ENCODE results near the gene RPL3. TPM values are rescaled to one million over a fixed set of nuclear protein-coding genes. Genes with fewer than 3 reads are reported as not detected.
"Not testable (repeated sequence)": the region's sequence is repeated elsewhere in the genome, so short reads cannot be mapped to it uniquely, and the experiment has no call there.

RPL3 gene
- total RNA-seq, 2 experiments from 2014 or later: 1,927 to 2,015 TPM

- peaks cover 2% of the 10 kb centered on the region for H3K27me3 Mint-ChIP-seq
- peaks cover 30% of the 10 kb centered on the region for H3K4me1 Mint-ChIP-seq
- no peaks in the 10 kb centered on the region for H3K36me3 Mint-ChIP-seq
- peak; percentile 76 for DNase-seq
- POLR2A ChIA-PET: interaction anchor here (0.5 to 3.3 kb wide), 6 partner anchors 31 to 311 kb away, joined by 3 to 39 read pairs (median 6); partner anchors contain the start of genes ATF4, RPL3 and TAB1
- H3K9me3 Mint-ChIP-seq: no peaks in the 10 kb centered on the region
- peak overlapping the region; percentile 91 for H3K27ac Mint-ChIP-seq
- peak overlapping the region; percentile 82 for H3K4me3 Mint-ChIP-seq
- ATAC-seq (ENCODE audit: low read depth): peak; percentile 28
These were observed 30.1 kb upstream of the RPL3 start for GRCh38 chr22:39349506-39349966.

GRCh38 chr22:39348909-39349505 lies 29.6 kb upstream of the RPL3 start:
- H3K36me3 Mint-ChIP-seq: no peaks in the 10 kb centered on the region
- H3K9me3 Mint-ChIP-seq: no peaks in the 10 kb centered on the region
- peak overlapping the region; percentile 82 for H3K4me3 Mint-ChIP-seq
- DNase-seq (peak; percentile 38), ATAC-seq (ENCODE audit: low read depth) (no peak)
- H3K27me3 Mint-ChIP-seq: peaks cover 2% of the 10 kb centered on the region
- peaks cover 30% of the 10 kb centered on the region for H3K4me1 Mint-ChIP-seq
- POLR2A ChIA-PET: interaction anchor here (0.5 to 3.3 kb wide), 5 partner anchors 27 to 311 kb away, joined by 3 to 39 read pairs (median 5); partner anchors contain the start of genes ATF4, RPL3 and TAB1
- H3K27ac Mint-ChIP-seq: peak overlapping the region; percentile 91

- H3K27me3 Mint-ChIP-seq: peaks cover 7% of the 10 kb centered on the region
- no peak overlapping the region for H3K4me3 Mint-ChIP-seq
- POLR2A ChIA-PET: interaction anchor here (2.7 kb wide), 1 partner anchor 26 kb away, joined by 13 read pairs; the partner anchor contains the start of gene RPL3
- H3K9me3 Mint-ChIP-seq: no peaks in the 10 kb centered on the region
- DNase-seq: no peak
- no peak overlapping the region for H3K27ac Mint-ChIP-seq
- H3K36me3 Mint-ChIP-seq: no peaks in the 10 kb centered on the region
- no peak for ATAC-seq (ENCODE audit: low read depth)
- H3K4me1 Mint-ChIP-seq: peaks cover 10% of the 10 kb centered on the region
These were observed 25.8 kb upstream of the RPL3 start for GRCh38 chr22:39345231-39345630.

DNA sequence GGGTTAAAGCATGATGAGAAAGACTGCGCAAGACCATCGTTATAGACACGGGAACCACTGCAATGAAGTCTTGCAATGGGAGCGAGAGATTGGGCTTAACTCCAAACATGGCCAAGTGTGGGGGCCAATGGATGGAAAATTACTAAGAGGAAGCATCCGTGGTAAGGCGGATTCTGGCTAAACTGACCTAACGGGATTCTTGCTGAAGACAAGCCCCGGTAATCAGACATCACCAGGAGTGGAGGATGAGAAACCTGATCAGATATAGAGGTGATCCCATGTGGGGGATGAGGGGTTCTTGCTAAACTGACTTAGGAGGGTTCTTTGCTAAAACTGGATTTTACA lies 24.6 kb upstream of the RPL3 start:
- ATAC-seq (ENCODE audit: low read depth) (no peak), DNase-seq (no peak)
- POLR2A ChIA-PET: interaction anchor here (2.3 to 2.7 kb wide), 2 partner anchors 25 to 176 kb away, joined by 6 to 13 read pairs; partner anchors contain the start of genes ATF4 and RPL3
- no peaks in the 10 kb centered on the region for H3K36me3 Mint-ChIP-seq
- no peak overlapping the region for H3K27ac Mint-ChIP-seq
- H3K9me3 Mint-ChIP-seq: no peaks in the 10 kb centered on the region
- H3K4me3 Mint-ChIP-seq: no peak overlapping the region
- peaks cover 5% of the 10 kb centered on the region for H3K4me1 Mint-ChIP-seq
- peaks cover 9% of the 10 kb centered on the region for H3K27me3 Mint-ChIP-seq

- Mint-ChIP-seq H3K4me1 (peaks cover 4% of the 10 kb centered on the region), H3K27ac (no peak overlapping the region), H3K27me3 (peaks cover 9% of the 10 kb centered on the region), H3K9me3 (no peaks in the 10 kb centered on the region), H3K4me3 (no peak overlapping the region), H3K36me3 (no peaks in the 10 kb centered on the region)
- ATAC-seq (ENCODE audit: low read depth): peak; percentile 96
- POLR2A ChIA-PET: interaction anchor here (2.3 to 2.7 kb wide), 2 partner anchors 24 to 176 kb away, joined by 6 to 13 read pairs; partner anchors contain the start of genes ATF4 and RPL3
- peak; percentile 52 for DNase-seq
These were observed 24.0 kb upstream of the RPL3 start for GRCh38 chr22:39343259-39344045.

DNA sequence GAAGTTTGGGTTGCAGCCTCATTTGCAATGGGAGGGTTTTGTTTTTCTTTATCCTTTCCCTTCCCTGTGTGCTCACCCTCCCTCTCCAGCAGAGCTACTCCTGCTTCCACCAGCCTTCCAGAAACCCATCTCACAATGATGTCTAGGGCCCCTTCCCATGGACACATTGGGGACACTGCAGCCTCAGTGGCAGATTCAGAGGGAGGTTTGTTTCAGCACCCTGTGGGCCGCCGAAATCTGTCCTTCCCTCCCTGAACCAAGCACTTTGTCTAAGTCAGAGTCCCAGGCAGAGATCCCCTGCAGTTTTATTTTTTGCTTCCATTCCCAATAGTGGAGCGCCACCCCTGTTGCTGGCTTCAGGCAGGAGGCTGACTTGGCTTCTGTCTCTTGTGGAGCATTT lies 21.8 kb upstream of the RPL3 start:
- peaks cover 9% of the 10 kb centered on the region for H3K27me3 Mint-ChIP-seq
- POLR2A ChIA-PET: no interaction called here

DNA sequence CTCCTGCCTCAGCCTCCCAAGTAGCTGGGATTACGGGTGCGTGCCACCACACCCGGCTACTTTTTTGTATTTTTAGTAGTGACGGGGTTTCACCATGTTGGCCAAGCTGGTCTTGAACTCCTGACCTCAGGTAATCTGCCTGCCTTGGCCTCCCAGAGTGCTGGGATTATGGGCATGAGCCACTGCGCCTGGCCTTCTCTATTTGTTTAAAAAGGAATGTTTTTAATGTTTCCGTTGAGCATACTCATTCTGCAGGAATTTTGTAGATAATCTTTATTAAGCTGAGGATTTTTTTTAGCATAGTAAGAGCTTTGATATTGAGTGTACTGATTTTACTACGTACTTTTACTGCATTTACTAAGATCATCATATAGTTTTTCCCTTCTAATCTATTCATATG lies 20.4 kb upstream of the RPL3 start:
- H3K9me3 Mint-ChIP-seq; H3K27me3 Mint-ChIP-seq; H3K4me3 Mint-ChIP-seq; H3K4me1 Mint-ChIP-seq; H3K36me3 Mint-ChIP-seq; DNase-seq; H3K27ac Mint-ChIP-seq; ATAC-seq (ENCODE audit: low read depth): not testable (repeated sequence)
- POLR2A ChIA-PET: interaction anchor here (1.1 kb wide), 1 partner anchor 20 kb away, joined by 3 read pairs; no protein-coding TSS in a partner anchor

More for the DNA sequence above, 21.8 kb upstream of the RPL3 start:
- H3K27ac Mint-ChIP-seq: no peak overlapping the region
- H3K4me1 Mint-ChIP-seq: peaks cover 4% of the 10 kb centered on the region
- no peak for DNase-seq
- H3K4me3 Mint-ChIP-seq: no peak overlapping the region
- no peaks in the 10 kb centered on the region for H3K36me3 Mint-ChIP-seq
- no peaks in the 10 kb centered on the region for H3K9me3 Mint-ChIP-seq
- no peak for ATAC-seq (ENCODE audit: low read depth)

GRCh38 chr22:39336411-39336810 lies 17.0 kb upstream of the RPL3 start:
- ATAC-seq (ENCODE audit: low read depth) (no peak), DNase-seq (no peak)
- Mint-ChIP-seq H3K9me3 (no peaks in the 10 kb centered on the region), H3K4me1 (peaks cover 5% of the 10 kb centered on the region), H3K4me3 (no peak overlapping the region), H3K27ac (no peak overlapping the region), H3K27me3 (peaks cover 11% of the 10 kb centered on the region), H3K36me3 (no peaks in the 10 kb centered on the region)
- POLR2A ChIA-PET: no interaction called here

DNA sequence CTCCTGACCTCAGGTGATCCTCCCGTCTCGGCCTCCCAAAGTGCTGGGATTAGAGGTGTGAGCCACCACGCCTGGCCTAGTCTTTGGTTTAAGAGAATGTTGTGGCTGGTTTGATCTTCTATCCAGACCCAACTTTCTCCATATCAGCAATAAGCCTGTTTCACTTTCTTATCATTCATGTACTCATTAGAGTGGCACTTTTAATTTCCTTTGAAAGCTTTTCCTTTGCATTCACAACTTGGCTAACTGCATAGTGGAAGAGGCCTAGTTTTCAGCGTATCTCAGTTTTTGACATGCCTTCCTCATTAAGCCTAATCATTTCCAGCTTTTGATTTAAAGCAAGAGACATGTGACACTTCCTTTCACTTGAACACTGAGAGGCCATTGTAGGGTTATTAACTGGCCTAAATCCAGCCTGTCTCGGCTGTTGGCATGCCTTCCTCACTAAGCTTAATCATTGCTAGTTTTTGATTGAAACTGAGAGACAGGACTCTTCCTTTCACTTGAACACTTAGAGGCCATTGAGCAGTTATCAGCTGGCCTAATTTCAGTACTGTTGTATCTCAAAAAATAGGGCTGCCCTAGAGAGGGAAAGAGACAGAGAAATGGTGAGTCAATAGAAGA lies 13.1 kb upstream of the RPL3 start:
- H3K27me3 Mint-ChIP-seq: peaks cover 4% of the 10 kb centered on the region
- no peak overlapping the region for H3K4me3 Mint-ChIP-seq
- H3K9me3 Mint-ChIP-seq: no peaks in the 10 kb centered on the region
- H3K36me3 Mint-ChIP-seq: no peaks in the 10 kb centered on the region
- H3K27ac Mint-ChIP-seq: no peak overlapping the region
- POLR2A ChIA-PET: interaction anchor here (1.0 to 3.5 kb wide), 3 partner anchors 13 to 106 kb away, joined by 3 to 25 read pairs (median 3); partner anchors contain the start of gene RPL3
- DNase-seq (no peak), ATAC-seq (ENCODE audit: low read depth) (no peak)
- H3K4me1 Mint-ChIP-seq: peaks cover 6% of the 10 kb centered on the region

DNA sequence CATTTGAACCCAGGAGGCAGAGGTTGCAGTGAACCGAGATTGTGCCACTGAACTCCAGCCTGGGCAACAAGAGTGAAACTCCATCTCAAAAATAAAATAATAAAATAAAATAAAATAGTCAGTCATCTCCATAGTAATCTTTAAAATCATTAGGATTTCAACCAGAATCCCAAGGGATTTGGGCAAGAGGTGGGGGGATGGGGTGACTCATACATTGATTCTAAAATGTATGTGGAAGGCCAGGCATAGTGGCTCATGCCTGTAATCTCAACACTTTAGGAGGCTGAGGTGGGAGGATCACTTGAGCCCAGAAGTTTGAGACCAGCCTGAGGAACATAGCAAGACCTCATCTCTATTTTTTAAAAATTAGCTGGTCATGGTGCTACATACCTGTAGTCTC lies 11.1 kb upstream of the RPL3 start:
- not testable (repeated sequence) for H3K27me3 Mint-ChIP-seq; H3K27ac Mint-ChIP-seq; H3K4me1 Mint-ChIP-seq; H3K9me3 Mint-ChIP-seq; ATAC-seq (ENCODE audit: low read depth); H3K4me3 Mint-ChIP-seq; DNase-seq; H3K36me3 Mint-ChIP-seq
- POLR2A ChIA-PET: interaction anchor here (3.5 kb wide), 1 partner anchor 11 kb away, joined by 25 read pairs; the partner anchor contains the start of gene RPL3

GRCh38 chr22:39327995-39328754 lies 8.8 kb upstream of the RPL3 start:
- Mint-ChIP-seq H3K36me3 (no peaks in the 10 kb centered on the region), H3K27me3 (no peaks in the 10 kb centered on the region), H3K9me3 (no peaks in the 10 kb centered on the region), H3K27ac (no peak overlapping the region), H3K4me1 (peaks cover 7% of the 10 kb centered on the region), H3K4me3 (no peak overlapping the region)
- DNase-seq (no peak), ATAC-seq (ENCODE audit: low read depth) (no peak)
- POLR2A ChIA-PET: interaction anchor here (1.3 kb wide), 2 partner anchors 8 to 192 kb away, joined by 3 to 4 read pairs; partner anchors contain the start of gene RPL3

- Mint-ChIP-seq H3K4me3 (no peak overlapping the region), H3K36me3 (no peaks in the 10 kb centered on the region), H3K27me3 (no peaks in the 10 kb centered on the region), H3K27ac (no peak overlapping the region), H3K4me1 (peaks cover 4% of the 10 kb centered on the region), H3K9me3 (no peaks in the 10 kb centered on the region)
- DNase-seq: no peak
- ATAC-seq (ENCODE audit: low read depth): no peak
- POLR2A ChIA-PET: no interaction called here
These were observed 6.0 kb upstream of the RPL3 start for GRCh38 chr22:39325392-39325932.

Data from activated naive CD8-positive, alpha-beta T cell treated with anti-CD3 and anti-CD28 coated beads, Interleukin-2, amount 10 ng/mL, durations not matched to agents 7 days and 5 days (primary cell).